GM13976 (cell line): ENCODE results near the gene WNK2.
A peak's percentile ranks its signal among the peaks of the same experiment; 100 is the strongest.

Experiments
- DNase-seq: peaks from one replicate; pipeline ENCODE4 v3.0.0; 2012; ENCODE audit warnings: low spot score
- in situ Hi-C: fragments of 300-500 bp; cut with MboI; formaldehyde crosslinking; loops from one replicate; pipeline ENCODE4 v1.12.0; 2022; ENCODE audit warnings: low sequenced_read_pairs, mixed read lengths, inconsistent platforms; ENCODE audit not compliant: unreplicated experiment
- TF ChIP-seq, protein P1 (sequence below): IDR thresholded peaks from 2 replicates; pipeline ENCODE4 v1.5.1; 2012; ENCODE audit warnings: borderline replicate concordance, mild to moderate bottlenecking; ENCODE audit not compliant: insufficient read depth; ENCODE audit errors: extremely low read depth, missing control alignments, control extremely low read depth

The WNK2 gene

DNA sequence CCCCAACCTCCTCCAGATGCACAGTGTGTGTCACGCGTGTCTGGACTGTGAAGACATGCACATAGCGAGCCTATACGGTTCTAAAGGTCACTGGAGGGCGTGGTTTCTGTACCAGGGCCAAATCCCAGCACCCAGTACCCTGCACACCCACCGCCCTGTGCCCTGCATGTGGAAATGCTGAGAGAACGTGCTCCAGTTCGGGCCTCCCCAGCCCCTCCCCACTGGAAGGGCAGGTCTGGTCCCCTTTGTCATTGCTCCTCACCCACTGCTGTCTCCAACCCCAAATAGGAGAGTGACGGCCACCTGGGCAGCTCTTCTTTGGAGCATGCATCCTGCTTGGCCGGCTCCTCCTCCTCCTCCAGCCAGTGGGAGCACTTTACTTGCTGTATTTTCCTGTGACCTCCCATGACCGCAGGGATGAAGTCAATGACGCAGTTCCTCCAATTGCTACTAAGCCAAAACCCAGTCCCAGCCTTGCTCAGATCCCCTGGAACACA, 116.7 kb downstream of the WNK2 start:
- DNase-seq = no peak
- TF ChIP-seq, protein P1, sequence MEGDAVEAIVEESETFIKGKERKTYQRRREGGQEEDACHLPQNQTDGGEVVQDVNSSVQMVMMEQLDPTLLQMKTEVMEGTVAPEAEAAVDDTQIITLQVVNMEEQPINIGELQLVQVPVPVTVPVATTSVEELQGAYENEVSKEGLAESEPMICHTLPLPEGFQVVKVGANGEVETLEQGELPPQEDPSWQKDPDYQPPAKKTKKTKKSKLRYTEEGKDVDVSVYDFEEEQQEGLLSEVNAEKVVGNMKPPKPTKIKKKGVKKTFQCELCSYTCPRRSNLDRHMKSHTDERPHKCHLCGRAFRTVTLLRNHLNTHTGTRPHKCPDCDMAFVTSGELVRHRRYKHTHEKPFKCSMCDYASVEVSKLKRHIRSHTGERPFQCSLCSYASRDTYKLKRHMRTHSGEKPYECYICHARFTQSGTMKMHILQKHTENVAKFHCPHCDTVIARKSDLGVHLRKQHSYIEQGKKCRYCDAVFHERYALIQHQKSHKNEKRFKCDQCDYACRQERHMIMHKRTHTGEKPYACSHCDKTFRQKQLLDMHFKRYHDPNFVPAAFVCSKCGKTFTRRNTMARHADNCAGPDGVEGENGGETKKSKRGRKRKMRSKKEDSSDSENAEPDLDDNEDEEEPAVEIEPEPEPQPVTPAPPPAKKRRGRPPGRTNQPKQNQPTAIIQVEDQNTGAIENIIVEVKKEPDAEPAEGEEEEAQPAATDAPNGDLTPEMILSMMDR = no peak
- in situ Hi-C loops = loop anchor here (5.0 kb wide), 1 partner anchor 138 kb away; no protein-coding TSS in a partner anchor

DNA sequence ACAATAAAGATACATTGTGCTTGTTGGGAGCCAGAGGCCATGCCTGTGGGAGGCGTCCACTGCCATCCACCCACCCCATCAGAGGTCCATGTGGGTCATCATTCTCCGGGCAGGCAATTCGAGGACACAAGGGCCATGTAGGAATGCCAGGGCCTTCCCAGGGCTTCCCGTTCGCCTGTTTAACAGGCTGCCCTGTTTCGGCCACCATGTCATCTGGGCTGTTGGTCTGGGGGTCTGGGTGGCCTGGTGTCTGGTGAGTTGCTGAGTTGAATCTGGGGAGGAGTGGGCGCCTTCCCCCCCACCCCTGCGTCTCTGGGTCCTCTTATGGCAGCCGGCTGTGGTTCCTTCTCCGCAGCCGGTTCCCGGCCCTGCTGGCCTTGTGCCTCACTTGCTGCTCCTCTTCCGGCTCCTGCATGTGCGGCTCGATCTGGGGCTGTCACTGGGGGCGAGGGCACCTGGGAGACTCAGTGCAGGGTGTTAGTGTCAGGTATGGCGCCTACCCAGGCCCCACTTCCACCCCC, 117.4 kb downstream of the WNK2 start:
- in situ Hi-C loops = loop anchor here (5.0 kb wide), 1 partner anchor 139 kb away; no protein-coding TSS in a partner anchor
- TF ChIP-seq, protein P1 = no peak
- peak; percentile 23 for DNase-seq

DNA sequence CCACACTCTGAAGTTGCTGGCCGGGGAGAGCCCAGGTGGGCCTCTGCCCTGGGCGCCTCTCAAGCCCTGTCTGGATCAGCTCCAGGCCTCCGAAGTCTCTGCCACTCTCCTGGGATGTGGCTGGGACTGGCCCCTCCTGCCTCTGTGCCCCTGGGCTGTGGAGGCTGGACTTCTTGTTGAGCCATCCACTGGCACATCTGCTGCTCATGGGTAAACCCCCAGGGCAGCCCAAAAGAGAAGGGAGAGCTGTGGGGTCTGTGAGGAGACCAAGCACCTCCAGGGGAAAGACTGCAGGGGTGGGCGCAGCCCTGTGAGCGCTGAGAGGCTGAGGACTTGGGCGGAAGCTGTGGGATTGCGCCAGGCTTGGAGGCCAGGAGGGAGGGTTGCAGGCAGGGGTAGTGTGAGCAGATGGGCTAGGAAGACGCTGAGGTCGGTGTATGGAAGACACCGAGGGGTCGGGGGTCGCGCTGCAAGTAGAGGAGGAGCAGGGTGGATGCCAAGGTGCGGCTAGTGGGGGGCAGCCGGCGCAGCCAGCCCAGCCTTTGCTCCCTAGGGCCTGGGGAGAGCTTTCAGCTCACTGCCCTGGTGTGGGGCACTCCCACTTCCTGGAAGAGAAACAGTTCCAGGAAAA, 118.1 kb downstream of the WNK2 start:
- peak; percentile 34 for DNase-seq
- in situ Hi-C loops = loop anchor here (5.0 kb wide), 1 partner anchor 140 kb away; no protein-coding TSS in a partner anchor
- TF ChIP-seq, protein P1 = no peak

DNA sequence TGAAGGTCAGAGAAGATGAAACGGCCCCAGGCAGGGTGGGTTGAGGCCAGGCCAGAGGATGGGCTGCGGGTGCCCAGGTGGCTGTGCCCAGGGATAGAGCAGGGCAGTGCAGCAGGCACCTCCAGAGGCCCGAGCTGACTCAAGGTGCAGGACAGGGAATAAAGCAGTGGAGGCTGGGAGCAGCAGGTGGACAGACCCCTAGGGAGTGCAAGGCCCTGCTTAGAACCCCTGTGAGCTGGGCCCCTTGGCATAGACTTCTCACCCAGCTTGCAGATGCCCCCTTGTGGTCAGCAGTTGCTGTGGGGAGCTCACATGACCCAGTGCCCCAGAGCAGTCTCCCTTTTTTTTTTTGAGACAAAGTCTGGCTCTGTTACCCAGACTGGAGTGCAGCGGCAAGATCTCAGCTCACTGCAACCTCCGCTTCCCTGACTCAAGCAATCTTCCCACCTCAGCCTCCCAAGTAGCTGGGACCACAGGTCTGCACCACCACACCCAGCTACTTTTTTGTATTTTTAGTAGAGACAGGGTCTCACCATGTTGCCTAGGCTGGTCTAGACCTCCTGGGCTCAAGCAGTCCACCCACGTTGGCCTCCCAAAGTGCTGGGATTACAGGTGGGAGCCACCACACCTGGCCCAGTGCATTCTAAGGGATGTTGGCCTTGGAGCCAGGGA, 118.8 kb downstream of the WNK2 start:
- TF ChIP-seq, protein P1 = peak; percentile 33
- in situ Hi-C loops = loop anchor here (5.0 kb wide), 1 partner anchor 140 kb away; no protein-coding TSS in a partner anchor
- DNase-seq = peak; percentile 80

DNA sequence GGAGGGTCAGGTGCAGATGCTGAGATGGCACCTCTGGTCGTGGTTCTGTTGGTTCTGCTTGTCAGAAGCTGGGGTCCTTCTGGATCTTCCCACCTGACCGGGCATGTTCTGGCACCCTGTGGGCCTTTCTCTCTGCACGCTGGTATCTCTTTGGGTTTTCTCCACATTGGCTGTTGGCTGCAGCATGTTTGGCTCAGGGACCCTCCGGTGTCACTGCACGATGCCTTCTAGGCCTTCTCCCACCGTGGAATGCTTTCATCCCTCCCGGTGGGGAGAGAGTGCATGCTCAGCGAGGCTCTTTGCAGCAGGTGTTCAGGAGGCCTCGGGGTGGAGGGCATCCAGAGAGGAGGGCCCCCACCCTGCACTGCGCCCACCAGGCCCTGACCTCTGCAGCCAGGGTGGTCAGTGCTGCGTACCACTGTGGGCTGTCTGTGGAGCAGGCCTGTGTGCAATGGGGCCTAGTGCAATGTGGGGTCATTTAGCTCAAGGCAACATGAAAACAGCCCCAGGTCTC, 119.4 kb downstream of the WNK2 start:
- TF ChIP-seq, protein P1 = no peak
- peak; percentile 26 for DNase-seq
- in situ Hi-C loops = loop anchor here (5.0 kb wide), 1 partner anchor 141 kb away; no protein-coding TSS in a partner anchor

DNA sequence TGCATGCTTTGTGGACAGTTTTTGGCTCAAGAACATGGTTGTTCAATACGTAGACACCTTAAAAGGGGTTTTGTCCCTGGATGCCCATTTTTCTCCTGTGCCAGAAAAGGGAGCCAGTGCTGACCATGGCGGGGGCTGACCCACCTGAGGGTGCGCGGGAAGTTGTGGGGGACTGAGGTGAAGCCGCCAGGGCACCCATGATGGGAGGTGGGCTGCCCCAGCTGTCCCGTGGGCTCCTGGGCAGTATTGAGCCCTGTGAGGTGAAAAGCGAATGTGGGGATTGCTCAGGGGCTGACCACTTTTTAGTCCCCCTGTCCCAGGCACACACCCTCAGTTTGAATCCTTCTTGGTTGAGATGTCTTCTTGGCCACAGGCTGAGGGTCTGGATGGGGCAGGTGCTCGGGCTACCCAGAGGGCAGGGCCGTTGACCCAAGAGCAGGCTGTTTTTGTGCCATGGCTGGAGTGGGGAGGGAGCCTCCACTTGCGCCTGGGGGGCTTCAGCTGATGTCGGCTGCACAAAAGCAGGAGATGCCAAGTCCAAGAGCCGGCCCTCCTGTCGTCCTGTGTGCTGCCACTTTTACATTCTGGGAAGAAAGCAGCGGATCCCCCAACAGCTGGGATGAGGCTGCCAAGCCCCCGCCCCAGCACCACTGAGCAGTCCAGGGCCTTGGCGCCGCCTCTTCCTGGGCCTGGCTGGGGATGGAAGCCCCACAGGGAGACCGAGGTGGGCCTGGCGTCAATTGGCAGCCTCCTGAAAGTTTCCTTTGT, 120.1 kb downstream of the WNK2 start:
- DNase-seq = peak; percentile 36
- in situ Hi-C loops = loop anchor here (5.0 kb wide), 1 partner anchor 142 kb away; no protein-coding TSS in a partner anchor
- TF ChIP-seq, protein P1 = no peak
